Measurements from ENCODE around the gene ARID1B. TPM values are rescaled to one million over a fixed set of nuclear protein-coding genes. Genes with fewer than 3 reads are reported as not detected.

Gene ARID1B
- total and polyA plus RNA-seq, 10 of the 15 experiments (the other 5 are each of a cell fraction or from before 2014, with no cell fraction given), result 24.7 to 133 (median 54.6) TPM

DNA sequence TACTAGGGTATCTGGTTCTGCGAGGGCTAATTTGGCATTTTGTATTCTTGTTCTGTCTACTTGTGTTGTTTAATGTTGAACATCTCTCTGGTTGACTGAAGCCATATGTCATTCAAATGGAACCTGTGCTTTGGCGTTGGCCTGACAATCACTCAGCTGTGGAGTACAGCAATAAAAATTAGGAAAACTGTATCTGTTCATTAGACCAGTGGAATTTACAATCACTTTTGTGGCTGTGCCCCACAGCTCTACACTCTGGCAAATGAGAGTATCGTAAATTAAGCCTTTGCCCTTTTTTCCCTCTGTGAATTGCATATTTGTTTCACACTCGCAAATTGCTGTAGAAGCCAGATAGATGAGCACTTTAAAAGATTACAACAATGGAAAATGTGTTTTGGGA, 102.0 kb downstream of the ARID1B start (continued):
- TF ChIP-seq, protein P1, sequence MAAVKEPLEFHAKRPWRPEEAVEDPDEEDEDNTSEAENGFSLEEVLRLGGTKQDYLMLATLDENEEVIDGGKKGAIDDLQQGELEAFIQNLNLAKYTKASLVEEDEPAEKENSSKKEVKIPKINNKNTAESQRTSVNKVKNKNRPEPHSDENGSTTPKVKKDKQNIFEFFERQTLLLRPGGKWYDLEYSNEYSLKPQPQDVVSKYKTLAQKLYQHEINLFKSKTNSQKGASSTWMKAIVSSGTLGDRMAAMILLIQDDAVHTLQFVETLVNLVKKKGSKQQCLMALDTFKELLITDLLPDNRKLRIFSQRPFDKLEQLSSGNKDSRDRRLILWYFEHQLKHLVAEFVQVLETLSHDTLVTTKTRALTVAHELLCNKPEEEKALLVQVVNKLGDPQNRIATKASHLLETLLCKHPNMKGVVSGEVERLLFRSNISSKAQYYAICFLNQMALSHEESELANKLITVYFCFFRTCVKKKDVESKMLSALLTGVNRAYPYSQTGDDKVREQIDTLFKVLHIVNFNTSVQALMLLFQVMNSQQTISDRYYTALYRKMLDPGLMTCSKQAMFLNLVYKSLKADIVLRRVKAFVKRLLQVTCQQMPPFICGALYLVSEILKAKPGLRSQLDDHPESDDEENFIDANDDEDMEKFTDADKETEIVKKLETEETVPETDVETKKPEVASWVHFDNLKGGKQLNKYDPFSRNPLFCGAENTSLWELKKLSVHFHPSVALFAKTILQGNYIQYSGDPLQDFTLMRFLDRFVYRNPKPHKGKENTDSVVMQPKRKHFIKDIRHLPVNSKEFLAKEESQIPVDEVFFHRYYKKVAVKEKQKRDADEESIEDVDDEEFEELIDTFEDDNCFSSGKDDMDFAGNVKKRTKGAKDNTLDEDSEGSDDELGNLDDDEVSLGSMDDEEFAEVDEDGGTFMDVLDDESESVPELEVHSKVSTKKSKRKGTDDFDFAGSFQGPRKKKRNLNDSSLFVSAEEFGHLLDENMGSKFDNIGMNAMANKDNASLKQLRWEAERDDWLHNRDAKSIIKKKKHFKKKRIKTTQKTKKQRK (IDR thresholded peaks at IDR 0.05; ENCODE audit: low read depth, low read length), result no peak
- TF ChIP-seq NFYB (IDR thresholded peaks at IDR 0.05; ENCODE audit: insufficient read depth, low read depth, low read length), result no peak
- no peak for TF ChIP-seq ESRRA (IDR thresholded peaks at IDR 0.05; ENCODE audit: low read length)
- TF ChIP-seq EED (IDR thresholded peaks at IDR 0.05; ENCODE audit: low read depth), result no peak
- no peak for TF ChIP-seq SREBF2 (IDR thresholded peaks at IDR 0.05; ENCODE audit: low read length)
- TF ChIP-seq PKNOX1 (IDR thresholded peaks at IDR 0.05), result no peak

DNA sequence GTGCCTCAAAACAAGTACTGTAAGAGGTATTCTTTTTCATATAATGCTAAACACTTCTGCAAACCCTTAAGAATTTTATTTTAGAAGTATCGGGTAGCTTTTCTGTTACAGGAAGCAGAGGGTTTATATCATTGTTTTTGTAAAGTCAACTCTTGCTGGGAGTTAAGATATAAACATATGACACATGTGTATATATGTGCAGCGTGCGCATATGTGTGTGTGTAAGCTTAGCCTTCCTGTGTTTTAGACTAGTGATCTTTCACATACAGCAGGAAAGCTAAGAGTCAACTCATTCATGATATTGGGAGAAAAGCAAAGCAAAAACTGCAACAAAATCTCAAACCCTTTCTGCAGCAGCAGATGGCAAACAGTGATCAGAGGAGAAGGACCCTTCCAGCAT, 102.4 kb downstream of the ARID1B start:
- CTCF ChIA-PET, result interaction anchor here (1.1 to 1.3 kb wide), 2 partner anchors 18 to 73 kb away, joined by 3 to 4 read pairs; no protein-coding TSS in a partner anchor
- in situ Hi-C loops (cut with MboI) (no loop called here), intact Hi-C loops (cut with micrococcal nuclease; ENCODE audit: unreplicated experiment) (loop anchor here (10.0 kb wide), 1 partner anchor 315 kb away; no protein-coding TSS in a partner anchor)
- Histone ChIP-seq H4K20me1 (ENCODE audit: control insufficient read depth, insufficient read depth) (peaks cover 8% of the 10 kb centered on the region), H2AFZ (ENCODE audit: control insufficient read depth, low read depth, low read length) (no peak overlapping the region), H3K27me3 (replicated peaks in 1 of 2; ENCODE audit: control insufficient read depth in 2 of 2, insufficient read depth in 2 of 2, low read length in 1 of 2) (no peaks in the 10 kb centered on the region), H3K9me3 (replicated peaks; ENCODE audit: control insufficient read depth, insufficient read depth, low read length) (no peaks in the 10 kb centered on the region), H3K36me3 (ENCODE audit: control insufficient read depth in 2 of 2, insufficient read depth in 2 of 2, low read length in 1 of 2) (no peaks in the 10 kb centered on the region; a peak in 1 of 4 replicates), H3K4me3 (no peak overlapping the region), H3K27ac (ENCODE audit: control insufficient read depth, insufficient read depth) (no peak overlapping the region), H3K4me1 (ENCODE audit: control insufficient read depth, insufficient read depth, low read length) (peaks cover 29% of the 10 kb centered on the region), H3K4me2 (ENCODE audit: control insufficient read depth, insufficient read depth) (no peak overlapping the region), H3K9ac (ENCODE audit: control insufficient read depth, insufficient read depth, low read length) (no peak overlapping the region), H3K79me2 (ENCODE audit: control insufficient read depth, insufficient read depth, low read length) (peaks cover 94% of the 10 kb centered on the region)
- ATAC-seq (no peak), FAIRE-seq (no peak), DNase-seq (ENCODE audit: low read depth, low spot score) (no peak)
- RAD21 ChIA-PET (ENCODE audit: unreplicated experiment), result no interaction called here
- POLR2A ChIA-PET, result no interaction called here
- SMC1A ChIA-PET (ENCODE audit: uncharacterized antibody, unreplicated experiment), result interaction anchor here (0.9 to 1.8 kb wide), 8 partner anchors 9 to 40 kb away, joined by 3 to 7 read pairs (median 3); no protein-coding TSS in a partner anchor
- whole genome bisulfite sequencing (ENCODE audit: insufficient coverage, insufficient replicate concordance, low lambda C conversion rate, missing lambda C conversion rate), result 97% methylated on average over 3 of the region's 3 CpGs
- no TSS peak for BruUV-seq (replicated peaks)
- TF ChIP-seq STAT1 (conservative IDR thresholded peaks at IDR 0.05) (no peak), NR2C2 (IDR thresholded peaks at IDR 0.05; ENCODE audit: borderline replicate concordance, control insufficient read depth, insufficient read length, low read depth) (no peak), MAX (IDR thresholded peaks at IDR 0.05; ENCODE audit: low read depth, low read length) (no peak), TCF12 (IDR thresholded peaks at IDR 0.05; ENCODE audit: low read depth, low read length) (no peak), CBX5 (IDR thresholded peaks at IDR 0.05; ENCODE audit: low read depth) (no peak), NKRF (conservative IDR thresholded peaks at IDR 0.05) (no peak), GABPA (IDR thresholded peaks at IDR 0.05; ENCODE audit: low read depth) (no peak), ZNF217 (IDR thresholded peaks at IDR 0.05) (no peak), BMI1 (IDR thresholded peaks at IDR 0.05; ENCODE audit: borderline replicate concordance) (no peak), POLR2AphosphoS2 (IDR thresholded peaks at IDR 0.05; ENCODE audit: low read depth, low read length) (no peak), NRF1 (conservative IDR thresholded peaks at IDR 0.05; ENCODE audit: low read depth, low read length) (no peak), TARDBP (IDR thresholded peaks at IDR 0.05; ENCODE audit: borderline replicate concordance) (no peak), PML (IDR thresholded peaks at IDR 0.05; ENCODE audit: low read length) (no peak)

Data from GM12878 (cell line).